Skeletal muscle cell (primary cell): ENCODE results near the gene RIT2.

Source experiments
- DNase-seq: peaks from one replicate; pipeline ENCODE4 v3.0.0-alpha.2; 2010; ENCODE audit warnings: low read depth
- H3K4me3 ChIP-seq: 2 replicates; pipeline ENCODE4 v1.5.1; 2011; ENCODE audit warnings: low read depth, mild to moderate bottlenecking, control low read depth, low read length, moderate library complexity

Gene RIT2

GRCh38 chr18:42882122-42882521 lies 233.4 kb downstream of the RIT2 start:
- peak; percentile 48 for DNase-seq
- H3K4me3 ChIP-seq, result no peak overlapping the region

- DNase-seq, result no peak
- no peak overlapping the region for H3K4me3 ChIP-seq
Observed at GRCh38 chr18:42872838-42873237, 242.6 kb downstream of the RIT2 start.

GRCh38 chr18:42864876-42865275 lies 250.6 kb downstream of the RIT2 start:
- H3K4me3 ChIP-seq, result no peak overlapping the region
- DNase-seq, result no peak

GRCh38 chr18:42861271-42861670 lies 254.2 kb downstream of the RIT2 start:
- no peak for DNase-seq
- no peak overlapping the region for H3K4me3 ChIP-seq

GRCh38 chr18:42860548-42860947 lies 254.9 kb downstream of the RIT2 start:
- no peak for DNase-seq

GRCh38 chr18:42860011-42860410 lies 255.5 kb downstream of the RIT2 start:
- no peak overlapping the region for H3K4me3 ChIP-seq
- no peak for DNase-seq

More at GRCh38 chr18:42860548-42860947, 254.9 kb downstream of the RIT2 start:
- no peak overlapping the region for H3K4me3 ChIP-seq

GRCh38 chr18:42854558-42854957 lies 260.9 kb downstream of the RIT2 start:
- DNase-seq, result no peak
- H3K4me3 ChIP-seq, result no peak overlapping the region

- no peak for DNase-seq
- no peak overlapping the region for H3K4me3 ChIP-seq
Observed at GRCh38 chr18:42850174-42851083, 265.1 kb downstream of the RIT2 start.

GRCh38 chr18:42839408-42839807 lies 276.1 kb downstream of the RIT2 start:
- DNase-seq, result no peak

GRCh38 chr18:42838546-42839145 lies 276.8 kb downstream of the RIT2 start:
- DNase-seq, result no peak
- H3K4me3 ChIP-seq, result no peak overlapping the region

More at GRCh38 chr18:42839408-42839807, 276.1 kb downstream of the RIT2 start:
- no peak overlapping the region for H3K4me3 ChIP-seq

GRCh38 chr18:42830936-42831335 lies 284.5 kb downstream of the RIT2 start:
- DNase-seq, result no peak
- H3K4me3 ChIP-seq, result no peak overlapping the region

- no peak for DNase-seq
- no peak overlapping the region for H3K4me3 ChIP-seq
Observed at GRCh38 chr18:42828881-42829280, 286.6 kb downstream of the RIT2 start.

GRCh38 chr18:42824178-42824577 lies 291.3 kb downstream of the RIT2 start:
- no peak for DNase-seq

GRCh38 chr18:42822711-42823110 lies 292.8 kb downstream of the RIT2 start:
- no peak overlapping the region for H3K4me3 ChIP-seq
- DNase-seq, result no peak

More at GRCh38 chr18:42824178-42824577, 291.3 kb downstream of the RIT2 start:
- no peak overlapping the region for H3K4me3 ChIP-seq

- H3K4me3 ChIP-seq, result no peak overlapping the region
- DNase-seq, result no peak
Observed at GRCh38 chr18:42821492-42821891, 294.0 kb downstream of the RIT2 start.

- DNase-seq, result no peak
- no peak overlapping the region for H3K4me3 ChIP-seq
Observed at GRCh38 chr18:42814618-42815017, 300.9 kb downstream of the RIT2 start.

GRCh38 chr18:42814184-42814583 lies 301.3 kb downstream of the RIT2 start:
- H3K4me3 ChIP-seq, result no peak overlapping the region
- DNase-seq, result no peak

- DNase-seq, result no peak
Observed at GRCh38 chr18:42813570-42813969, 301.9 kb downstream of the RIT2 start.

GRCh38 chr18:42807887-42808286 lies 307.6 kb downstream of the RIT2 start:
- H3K4me3 ChIP-seq, result no peak overlapping the region
- no peak for DNase-seq

More at GRCh38 chr18:42813570-42813969, 301.9 kb downstream of the RIT2 start:
- H3K4me3 ChIP-seq, result no peak overlapping the region

GRCh38 chr18:42801706-42802105 lies 313.8 kb downstream of the RIT2 start:
- H3K4me3 ChIP-seq, result no peak overlapping the region
- peak; percentile 15 for DNase-seq
